T-cell (primary cell): ENCODE results near the gene ANKIB1. TPM values are rescaled to one million over a fixed set of nuclear protein-coding genes. Genes with fewer than 3 reads are reported as not detected.

Experiments used
- ATAC-seq, 4 experiments: fragments of 200-7000 bp in 3 of 4; fragments of 150-1000 bp in 1 of 4; cut with Tn5 transposase; replicated peaks in 1 of 4; 1 replicate in 3 of 4; 2 replicates in 1 of 4; pipeline ENCODE4 v1.10.0; 2021; ENCODE audit warnings: moderate library complexity in 3 of 4, mild to moderate bottlenecking in 2 of 4, moderate number of reproducible peaks in 1 of 4
- CTCF ChIA-PET, 2 donors: fragments of 300-600 bp; sonication (Branson Sonifier 250); formaldehyde crosslinking; loops; one replicate each; lab custom pipeline; 2022; ENCODE audit warnings: antibody characterized with exemption in 2 of 2; lab: Charles Lee
- POLR2A ChIA-PET, 2 donors: fragments of 300-600 bp; sonication (Branson Sonifier 250); formaldehyde crosslinking; loops; one replicate each; lab custom pipeline; 2022; ENCODE audit warnings: antibody characterized with exemption in 2 of 2; lab: Charles Lee
- DNase-seq, 35 experiments: peaks; one replicate each; pipeline versions ENCODE4 v3.0.0 to v3.0.0-alpha.2; 2013 to 2023
- H3K27ac ChIP-seq: one replicate; pipeline ENCODE4 v1.5.1; 2013; ENCODE audit warnings: low read length
- H3K27me3 ChIP-seq, 2 experiments: replicated peaks in 1 of 2; 1 replicate in 1 of 2; 2 replicates in 1 of 2; pipeline versions ENCODE4 v1.6.1 to v1.7.0; 2013; ENCODE audit warnings: low read length in 1 of 2, mixed read lengths in 1 of 2; ENCODE audit not compliant: control insufficient read depth in 2 of 2, insufficient read depth in 2 of 2; ENCODE audit errors: extremely low read depth in 1 of 2
- H3K36me3 ChIP-seq, 2 donors: 1 replicate in 1 of 2; 2 replicates in 1 of 2; pipeline versions ENCODE4 v1.6.1 to v1.7.0; 2013; ENCODE audit warnings: low read length in 1 of 2; ENCODE audit not compliant: control insufficient read depth in 2 of 2, insufficient read depth in 1 of 2; ENCODE audit errors: extremely low read depth in 1 of 2
- H3K4me1 ChIP-seq, 2 experiments: 1 replicate in 1 of 2; 2 replicates in 1 of 2; pipeline versions ENCODE4 v1.6.1 to v1.7.0; 2013; ENCODE audit warnings: low read length in 2 of 2, mixed read lengths in 1 of 2; ENCODE audit not compliant: insufficient read depth in 2 of 2, control insufficient read depth in 1 of 2; ENCODE audit errors: extremely low read depth in 1 of 2
- H3K4me3 ChIP-seq, 2 donors: 1 replicate in 1 of 2; 2 replicates in 1 of 2; pipeline versions ENCODE4 v1.5.1 to v1.7.0; 2013; ENCODE audit warnings: mild to moderate bottlenecking in 2 of 2, low read length in 1 of 2, moderate library complexity in 1 of 2; ENCODE audit not compliant: control insufficient read depth in 1 of 2; ENCODE audit errors: extremely low read depth in 1 of 2
- H3K9me3 ChIP-seq: 2 replicates; pipeline ENCODE4 v1.7.0; 2013
- H3K27ac Mint-ChIP-seq, 2 donors: one replicate each; pipeline ENCODE4 v1.8.0; 2020 to 2021; ENCODE audit warnings: mild to moderate bottlenecking in 2 of 2, mixed read lengths in 2 of 2
- H3K27me3 Mint-ChIP-seq, 2 donors: one replicate each; pipeline ENCODE4 v1.8.0; 2021 to 2022; ENCODE audit warnings: mixed read lengths in 2 of 2
- H3K36me3 Mint-ChIP-seq: one replicate; pipeline ENCODE4 v1.8.0; 2021; ENCODE audit warnings: mixed read lengths
- H3K4me1 Mint-ChIP-seq, 3 donors: one replicate each; pipeline ENCODE4 v1.8.0; 2020 to 2022; ENCODE audit warnings: mixed read lengths in 3 of 3, mild to moderate bottlenecking in 1 of 3
- H3K4me3 Mint-ChIP-seq, 3 donors: one replicate each; pipeline ENCODE4 v1.8.0; 2020 to 2022; ENCODE audit warnings: mild to moderate bottlenecking in 3 of 3, mixed read lengths in 3 of 3, moderate library complexity in 3 of 3
- H3K9me3 Mint-ChIP-seq, 3 donors: one replicate each; pipeline ENCODE4 v1.8.0; 2020 to 2022; ENCODE audit warnings: mixed read lengths in 3 of 3
- WGBS: methylation state at CpG from one replicate; pipeline ENCODE4 v1.1.5; 2013; ENCODE audit warnings: missing lambda C conversion rate; ENCODE audit not compliant: insufficient coverage; 5-methylcytosine and 5-hydroxymethylcytosine counted together
- total RNA-seq, 35 experiments: library from RNA in 6 of 35; stranded (reverse) in 6 of 35; fragments of 120-200 nt in 1 of 35; gene quantifications; one replicate each; pipeline versions ENCODE4 v1.2.1 to v1.2.4 and lab custom pipeline; 2013 to 2026

Gene ANKIB1
- total RNA-seq (10 to 100 TPM; 59.8 to 86.0 (median 62.5) TPM), total RNA-seq (lab: John Stamatoyannopoulos, UW) (64.0 to 139 (median 91.9) reads per million in 29 experiments)
- 57.6 TPM for total RNA-seq (2013)

- H3K4me3 Mint-ChIP-seq: peak within 1 kb of the TSS; percentile 95 to 99 (median 99)
- no peaks in the 10 kb centered on the region for H3K27me3 Mint-ChIP-seq
- H3K4me1 ChIP-seq: peaks cover 10 to 25% of the 10 kb centered on the region in 2 experiments
- DNase-seq (peak; percentile 71 to 92 (median 84)), ATAC-seq (peak; percentile 82 to 87 (median 86))
- H3K36me3 Mint-ChIP-seq: peaks cover 4% of the 10 kb centered on the region
- H3K27ac Mint-ChIP-seq: peak within 1 kb of the TSS; percentile 98
- H3K4me1 Mint-ChIP-seq: peaks cover 45 to 55% (median 54%) of the 10 kb centered on the region in 3 donors
- ChIA-PET CTCF (interaction anchor here in 1 of 2 donors (0.6 to 3.0 kb wide), 9 partner anchors 10 to 591 kb away, joined by 3 to 31 read pairs (median 3); partner anchors contain the start of genes CDK6, GATAD1, LRRD1 and PEX1), POLR2A (interaction anchor here (0.6 to 1.6 kb wide), 9 partner anchors 9 to 871 kb away, joined by 3 to 5 read pairs (median 3); partner anchors contain the start of genes PEX1 (in 1 of the 2) and RBM48 (in 1 of the 2))
- peak within 1 kb of the TSS; percentile 61 to 89 for H3K4me3 ChIP-seq
- H3K9me3 ChIP-seq: no peaks in the 10 kb centered on the region
- no peaks in the 10 kb centered on the region for H3K27me3 ChIP-seq
- WGBS: under 1% methylated on average over 52 of the region's 71 CpGs
- H3K27ac ChIP-seq: peak within 1 kb of the TSS; percentile 87
- no peaks in the 10 kb centered on the region for H3K9me3 Mint-ChIP-seq
- H3K36me3 ChIP-seq: peaks cover 0 to 5% of the 10 kb centered on the region in 2 donors
Measured at GRCh38 chr7:92245487-92246359, at the start of gene ANKIB1, which contains the start of gene KRIT1. Gene ANKIB1, plus strand, starts transcription at chr7:92245974. Its CDS starts 49,005 bp downstream, at chr7:92294979. Gene KRIT1, minus strand, starts transcription at chr7:92245914. Its CDS starts 3,779 bp downstream, at chr7:92242135.

GRCh38 chr7:92200791-92201190 is 45.0 kb upstream of the ANKIB1 start:
- Histone ChIP-seq H3K9me3 (no peaks in the 10 kb centered on the region), H3K27ac (no peak overlapping the region), H3K36me3 (peaks cover under 1 to 34% of the 10 kb centered on the region in 2 donors), H3K4me3 (no peak overlapping the region), H3K27me3 (no peaks in the 10 kb centered on the region), H3K4me1 (no peaks in the 10 kb centered on the region)
- ChIA-PET POLR2A (no interaction called here), CTCF (interaction anchor here (0.6 to 1.5 kb wide), 3 partner anchors 21 to 1118 kb away, joined by 3 to 6 read pairs (median 3); partner anchors contain the start of gene LRRD1 (in 1 of the 2))
- H3K4me3 Mint-ChIP-seq: no peak overlapping the region
- H3K27ac Mint-ChIP-seq: no peak overlapping the region
- peaks cover 0 to 6% (median 0%) of the 10 kb centered on the region in 3 donors for H3K9me3 Mint-ChIP-seq
- peaks cover 2 to 8% (median 5%) of the 10 kb centered on the region in 3 donors for H3K4me1 Mint-ChIP-seq
- no CpG with 5 or more reads among the region's 1 CpG for WGBS
- ATAC-seq (no peak), DNase-seq (no peak)
- H3K36me3 Mint-ChIP-seq: peaks cover 72% of the 10 kb centered on the region
- H3K27me3 Mint-ChIP-seq: no peaks in the 10 kb centered on the region

GRCh38 chr7:92205987-92206386 is 39.8 kb upstream of the ANKIB1 start:
- no peak for DNase-seq
- no peak overlapping the region for H3K27ac ChIP-seq
- H3K4me1 ChIP-seq: no peaks in the 10 kb centered on the region
- POLR2A ChIA-PET: no interaction called here
- peaks cover 5 to 15% (median 12%) of the 10 kb centered on the region in 3 donors for H3K9me3 Mint-ChIP-seq
- no peaks in the 10 kb centered on the region for H3K27me3 ChIP-seq
- CTCF ChIA-PET: interaction anchor here (0.6 kb wide), 2 partner anchors 28 to 972 kb away, joined by 4 to 5 read pairs; no protein-coding TSS in a partner anchor
- no peak overlapping the region for H3K27ac Mint-ChIP-seq
- no peak overlapping the region for H3K4me3 Mint-ChIP-seq
- no peaks in the 10 kb centered on the region for H3K27me3 Mint-ChIP-seq
- H3K9me3 ChIP-seq: peaks cover 2% of the 10 kb centered on the region
- peaks cover 16 to 21% (median 16%) of the 10 kb centered on the region in 3 donors for H3K4me1 Mint-ChIP-seq
- no peak for ATAC-seq
- peaks cover 12 to 55% of the 10 kb centered on the region in 2 donors for H3K36me3 ChIP-seq
- no peak overlapping the region for H3K4me3 ChIP-seq
- H3K36me3 Mint-ChIP-seq: peaks cover 83% of the 10 kb centered on the region
- WGBS: 97% methylated on average over 3 of the region's 3 CpGs

- H3K9me3 Mint-ChIP-seq: peaks cover 5 to 15% (median 12%) of the 10 kb centered on the region in 3 donors
- Histone ChIP-seq H3K27me3 (no peaks in the 10 kb centered on the region), H3K36me3 (peaks cover 12 to 55% of the 10 kb centered on the region in 2 donors), H3K9me3 (peaks cover 2% of the 10 kb centered on the region), H3K4me1 (no peaks in the 10 kb centered on the region), H3K27ac (no peak overlapping the region), H3K4me3 (no peak overlapping the region)
- no CpG with 5 or more reads among the region's 1 CpG for WGBS
- H3K4me1 Mint-ChIP-seq: peaks cover 16 to 24% (median 18%) of the 10 kb centered on the region in 3 donors
- ATAC-seq (no peak), DNase-seq (no peak)
- H3K36me3 Mint-ChIP-seq: peaks cover 83% of the 10 kb centered on the region
- H3K4me3 Mint-ChIP-seq: no peak overlapping the region
- CTCF ChIA-PET: interaction anchor here in 1 of 2 donors (0.6 kb wide), 1 partner anchor 27 kb away, joined by 4 read pairs; no protein-coding TSS in a partner anchor
- H3K27me3 Mint-ChIP-seq: no peaks in the 10 kb centered on the region
- POLR2A ChIA-PET: no interaction called here
- no peak overlapping the region for H3K27ac Mint-ChIP-seq
Measured at GRCh38 chr7:92206672-92207071, 39.1 kb upstream of the ANKIB1 start.

GRCh38 chr7:92221766-92222165 is 24.0 kb upstream of the ANKIB1 start:
- H3K36me3 Mint-ChIP-seq: peaks cover 57% of the 10 kb centered on the region
- ChIA-PET POLR2A (no interaction called here), CTCF (interaction anchor here in 1 of 2 donors (0.6 kb wide), 1 partner anchor 286 kb away, joined by 4 read pairs; no protein-coding TSS in a partner anchor)
- H3K4me3 ChIP-seq: no peak overlapping the region
- no peaks in the 10 kb centered on the region for H3K27me3 Mint-ChIP-seq
- no peaks in the 10 kb centered on the region for H3K4me1 Mint-ChIP-seq
- DNase-seq (no peak), ATAC-seq (no peak)
- no peaks in the 10 kb centered on the region for H3K4me1 ChIP-seq
- no peak overlapping the region for H3K4me3 Mint-ChIP-seq
- no peak overlapping the region for H3K27ac ChIP-seq
- no peaks in the 10 kb centered on the region for H3K9me3 Mint-ChIP-seq
- no peaks in the 10 kb centered on the region for H3K27me3 ChIP-seq
- peaks cover 3 to 78% of the 10 kb centered on the region in 2 donors for H3K36me3 ChIP-seq
- no peak overlapping the region for H3K27ac Mint-ChIP-seq
- no CpG with 5 or more reads among the region's 3 CpGs for WGBS
- H3K9me3 ChIP-seq: no peaks in the 10 kb centered on the region

GRCh38 chr7:92226981-92227380 is 18.8 kb upstream of the ANKIB1 start:
- peaks cover 56% of the 10 kb centered on the region for H3K36me3 Mint-ChIP-seq
- ChIA-PET POLR2A (no interaction called here), CTCF (no interaction called here)
- Histone ChIP-seq H3K9me3 (no peaks in the 10 kb centered on the region), H3K27ac (no peak overlapping the region), H3K36me3 (peaks cover 3 to 60% of the 10 kb centered on the region in 2 donors), H3K27me3 (no peaks in the 10 kb centered on the region), H3K4me3 (no peak overlapping the region), H3K4me1 (no peaks in the 10 kb centered on the region)
- no peaks in the 10 kb centered on the region for H3K27me3 Mint-ChIP-seq
- H3K27ac Mint-ChIP-seq: no peak overlapping the region
- H3K4me1 Mint-ChIP-seq: no peaks in the 10 kb centered on the region
- no CpG with 5 or more reads among the region's 4 CpGs for WGBS
- no peak overlapping the region for H3K4me3 Mint-ChIP-seq
- H3K9me3 Mint-ChIP-seq: peaks cover 3 to 4% (median 4%) of the 10 kb centered on the region in 3 donors
- ATAC-seq (no peak), DNase-seq (no peak)
